Breast epithelium (tissue), 3 donors: ENCODE measurements around the gene MYO9B.

Experiments
- POLR2A ChIP-seq: fragments of 450-650 bp; IDR thresholded peaks from one replicate; pipeline ENCODE4 v1.6.1; 2016; ENCODE audit warnings: antibody characterized with exemption, mild to moderate bottlenecking, moderate library complexity
- TF ChIP-seq, protein P1 (sequence below), 3 donors: fragments of 450-650 bp; IDR thresholded peaks; one replicate each; pipeline ENCODE4 v1.5.1; 2016 to 2017; ENCODE audit warnings: antibody characterized with exemption in 3 of 3, mild to moderate bottlenecking in 3 of 3, moderate library complexity in 3 of 3

DNA sequence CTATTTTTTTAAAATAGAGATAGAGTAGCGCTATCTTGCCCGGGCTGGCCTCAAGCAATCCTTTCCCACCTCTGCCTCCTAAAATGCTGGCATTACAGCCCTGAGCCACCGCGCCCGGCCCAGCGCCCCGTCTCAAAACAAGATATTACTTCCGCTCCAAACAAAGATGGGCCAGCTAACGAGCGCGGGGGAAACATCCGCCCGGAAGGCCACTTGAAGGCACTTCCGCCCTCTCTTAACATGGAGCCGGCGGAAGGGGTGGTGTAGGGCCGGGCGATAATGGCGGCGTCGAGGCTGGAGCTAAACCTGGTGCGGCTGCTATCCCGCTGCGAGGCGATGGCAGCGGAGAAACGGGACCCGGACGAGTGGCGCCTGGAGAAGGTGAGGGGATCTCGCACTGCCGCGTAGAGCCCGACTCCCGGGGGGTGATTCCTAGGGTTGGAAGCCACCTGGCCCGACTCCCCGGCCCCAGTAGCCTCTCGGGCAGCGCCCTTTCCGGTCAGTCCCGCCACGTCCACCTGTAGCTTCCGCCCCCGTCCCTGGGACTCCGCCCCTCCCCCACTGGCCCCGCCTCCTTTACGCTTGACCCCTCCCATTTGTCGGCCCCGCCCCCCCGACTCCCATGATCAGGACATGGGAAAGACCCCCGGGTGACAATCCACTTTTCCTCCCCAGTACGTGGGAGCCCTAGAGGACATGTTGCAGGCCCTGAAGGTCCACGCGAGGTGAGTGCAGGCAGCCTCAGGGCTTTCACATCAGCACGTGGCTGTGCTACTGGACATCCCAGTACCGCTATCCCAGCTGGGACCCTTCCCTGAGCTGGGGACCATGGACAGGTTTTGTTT, 139.8 kb downstream of the MYO9B start, which contains the start of gene USE1:
- TF ChIP-seq, protein P1, sequence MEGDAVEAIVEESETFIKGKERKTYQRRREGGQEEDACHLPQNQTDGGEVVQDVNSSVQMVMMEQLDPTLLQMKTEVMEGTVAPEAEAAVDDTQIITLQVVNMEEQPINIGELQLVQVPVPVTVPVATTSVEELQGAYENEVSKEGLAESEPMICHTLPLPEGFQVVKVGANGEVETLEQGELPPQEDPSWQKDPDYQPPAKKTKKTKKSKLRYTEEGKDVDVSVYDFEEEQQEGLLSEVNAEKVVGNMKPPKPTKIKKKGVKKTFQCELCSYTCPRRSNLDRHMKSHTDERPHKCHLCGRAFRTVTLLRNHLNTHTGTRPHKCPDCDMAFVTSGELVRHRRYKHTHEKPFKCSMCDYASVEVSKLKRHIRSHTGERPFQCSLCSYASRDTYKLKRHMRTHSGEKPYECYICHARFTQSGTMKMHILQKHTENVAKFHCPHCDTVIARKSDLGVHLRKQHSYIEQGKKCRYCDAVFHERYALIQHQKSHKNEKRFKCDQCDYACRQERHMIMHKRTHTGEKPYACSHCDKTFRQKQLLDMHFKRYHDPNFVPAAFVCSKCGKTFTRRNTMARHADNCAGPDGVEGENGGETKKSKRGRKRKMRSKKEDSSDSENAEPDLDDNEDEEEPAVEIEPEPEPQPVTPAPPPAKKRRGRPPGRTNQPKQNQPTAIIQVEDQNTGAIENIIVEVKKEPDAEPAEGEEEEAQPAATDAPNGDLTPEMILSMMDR (IDR thresholded peaks at IDR 0.05), result no peak
- peak; percentile 21 for TF ChIP-seq POLR2A
